IMR-90 (cell line): ENCODE results near the gene PPP1R9B. TPM values are rescaled to one million over a fixed set of nuclear protein-coding genes. Genes with fewer than 3 reads are reported as not detected.

Experiments used
- ATAC-seq: fragments of 200-7000 bp; cut with Tn5 transposase; 2 replicates; pipeline ENCODE4 v1.9.1; 2020; ENCODE audit warnings: low read depth, mild to moderate bottlenecking, moderate library complexity
- BruUV-seq: library from RNA; stranded (reverse); fragments of 400-500 nt; replicated peaks from 2 replicates; lab custom pipeline; 2021; lab: Mats Ljungman, UMichigan
- CTCF ChIA-PET: fragments of 300-600 bp; formaldehyde crosslinking; extraction: SDS; loops from one replicate; lab custom pipeline; 2021; ENCODE audit warnings: antibody characterized with exemption; lab: Yijun Ruan, JAX
- POLR2A ChIA-PET: fragments of 300-600 bp; sonication (Branson Sonifier 250); formaldehyde crosslinking; loops from one replicate; lab custom pipeline; 2022; ENCODE audit warnings: antibody characterized with exemption; ENCODE audit not compliant: unreplicated experiment; lab: Charles Lee
- DNase-seq: peaks from one replicate; pipeline ENCODE4 v3.0.0; 2013
- H2AFZ ChIP-seq: replicated peaks from 2 replicates; pipeline ENCODE3; 2013; ENCODE audit warnings: low read length, mild to moderate bottlenecking; ENCODE audit not compliant: poor library complexity
- H2AK5ac ChIP-seq: 2 replicates; pipeline ENCODE4 v1.6.1; 2013; ENCODE audit warnings: low read depth, low read length, inconsistent platforms
- H2AK9ac ChIP-seq: replicated peaks from 2 replicates; pipeline ENCODE3; 2013; ENCODE audit warnings: mild to moderate bottlenecking, low read depth, low read length, moderate library complexity; ENCODE audit not compliant: poor library complexity
- H2BK120ac ChIP-seq: 2 replicates; pipeline ENCODE4 v1.6.1; 2013; ENCODE audit warnings: low read depth, low read length, inconsistent platforms
- H2BK15ac ChIP-seq: 3 replicates; pipeline ENCODE4 v1.6.1; 2013; ENCODE audit warnings: low read depth, low read length, inconsistent platforms
- H2BK20ac ChIP-seq: 2 replicates; pipeline ENCODE4 v1.6.1; 2013; ENCODE audit warnings: low read depth, mild to moderate bottlenecking, inconsistent platforms, low read length, moderate library complexity
- H2BK5ac ChIP-seq: 2 replicates; pipeline ENCODE4 v1.6.1; 2013; ENCODE audit warnings: mild to moderate bottlenecking, low read depth, low read length, inconsistent platforms; ENCODE audit not compliant: poor library complexity, severe bottlenecking
- H3K14ac ChIP-seq: replicated peaks from 2 replicates; pipeline ENCODE4 v1.6.1; 2013; ENCODE audit warnings: low read depth, low read length, inconsistent platforms
- H3K18ac ChIP-seq: 2 replicates; pipeline ENCODE4 v1.6.1; 2013; ENCODE audit warnings: low read depth, low read length, control low read depth
- H3K23ac ChIP-seq: 2 replicates; pipeline ENCODE4 v1.6.1; 2013; ENCODE audit warnings: low read depth, low read length, inconsistent platforms
- H3K27ac ChIP-seq: 2 replicates; pipeline ENCODE4 v1.5.1; 2013; ENCODE audit warnings: mild to moderate bottlenecking, control low read depth, low read length; ENCODE audit not compliant: insufficient read depth
- H3K27me3 ChIP-seq: 2 replicates; pipeline ENCODE4 v1.6.1; 2013; ENCODE audit warnings: low read length; ENCODE audit not compliant: control insufficient read depth, insufficient read depth
- H3K36me3 ChIP-seq: 2 replicates; pipeline ENCODE4 v1.6.1; 2013; ENCODE audit warnings: low read length, mixed read lengths; ENCODE audit not compliant: control insufficient read depth, insufficient read depth
- H3K4ac ChIP-seq: 2 replicates; pipeline ENCODE4 v1.6.1; 2013; ENCODE audit warnings: low read depth, low read length, inconsistent platforms
- H3K4me1 ChIP-seq: 2 replicates; pipeline ENCODE4 v1.6.1; 2013; ENCODE audit warnings: low read length, mixed read lengths; ENCODE audit not compliant: control insufficient read depth, insufficient read depth
- H3K4me2 ChIP-seq: 2 replicates; pipeline ENCODE4 v1.6.1; 2013; ENCODE audit warnings: low read depth, mild to moderate bottlenecking, control low read depth, low read length, moderate library complexity
- H3K4me3 ChIP-seq: 2 replicates; pipeline ENCODE4 v1.5.1; 2013; ENCODE audit warnings: low read depth, mild to moderate bottlenecking, control low read depth, low read length, moderate library complexity; ENCODE audit not compliant: insufficient read depth
- H3K56ac ChIP-seq: 2 replicates; pipeline ENCODE4 v1.6.1; 2013; ENCODE audit warnings: low read length, inconsistent platforms; ENCODE audit not compliant: insufficient read depth; ENCODE audit errors: extremely low read depth
- H3K79me1 ChIP-seq, 2 experiments: 2 replicates each; pipeline ENCODE4 v1.6.1; 2013; ENCODE audit warnings: low read length in 2 of 2, inconsistent platforms in 1 of 2, low read depth in 1 of 2
- H3K9ac ChIP-seq: 2 replicates; pipeline ENCODE4 v1.6.1; 2013; ENCODE audit warnings: low read depth, low read length, control low read depth
- H3K9me1 ChIP-seq: 2 replicates; pipeline ENCODE4 v1.6.1; 2013; ENCODE audit warnings: low read length, inconsistent platforms; ENCODE audit not compliant: insufficient read depth
- H3K9me3 ChIP-seq: 2 replicates; pipeline ENCODE4 v1.6.1; 2013; ENCODE audit warnings: low read length; ENCODE audit not compliant: control insufficient read depth, insufficient read depth
- H4K20me1 ChIP-seq: 2 replicates; pipeline ENCODE4 v1.6.1; 2013; ENCODE audit warnings: low read length, inconsistent platforms; ENCODE audit not compliant: insufficient read depth
- H4K5ac ChIP-seq: 2 replicates; pipeline ENCODE4 v1.6.1; 2013; ENCODE audit warnings: mild to moderate bottlenecking, low read depth, low read length, control low read depth
- H4K8ac ChIP-seq, 2 experiments: 2 replicates each; pipeline ENCODE4 v1.6.1; 2013; ENCODE audit warnings: low read depth in 2 of 2, low read length in 2 of 2, control low read depth in 1 of 2, inconsistent platforms in 1 of 2
- H4K91ac ChIP-seq: 2 replicates; pipeline ENCODE4 v1.6.1; 2013; ENCODE audit warnings: low read depth, low read length, inconsistent platforms; ENCODE audit not compliant: insufficient read depth
- BHLHE40 ChIP-seq: fragments of 150-350 bp; IDR thresholded peaks from 2 replicates; pipeline ENCODE4 v1.6.1; 2016; ENCODE audit warnings: mild to moderate bottlenecking, low read depth, low read length
- CEBPB ChIP-seq: IDR thresholded peaks from 2 replicates; pipeline ENCODE4 v1.6.1; 2012; ENCODE audit warnings: low read depth, low read length, improper control_type of control experiment
- CHD1 ChIP-seq: IDR thresholded peaks from 2 replicates; pipeline ENCODE4 v1.6.1; 2012; ENCODE audit warnings: low read depth, low read length, improper control_type of control experiment
- MAFK ChIP-seq: IDR thresholded peaks from 2 replicates; pipeline ENCODE4 v1.6.1; 2012; ENCODE audit warnings: low read depth, low read length, improper control_type of control experiment
- MXI1 ChIP-seq: IDR thresholded peaks from 2 replicates; pipeline ENCODE4 v1.6.1; 2012; ENCODE audit warnings: low read depth, mild to moderate bottlenecking, low read length, moderate library complexity, borderline replicate concordance
- NFE2L2 ChIP-seq: fragments of 150-350 bp; IDR thresholded peaks from 2 replicates; pipeline ENCODE4 v1.6.1; 2016; ENCODE audit warnings: low read depth, mild to moderate bottlenecking, low read length
- POLR2A ChIP-seq: IDR thresholded peaks from 2 replicates; pipeline ENCODE4 v1.6.1; 2012; ENCODE audit warnings: mild to moderate bottlenecking, low read depth, low read length
- WGBS, 2 experiments: methylation state at CpG; one replicate each; pipeline versions ENCODE4 v1.1.5 to v1.1.7; 2013; ENCODE audit warnings: missing lambda C conversion rate in 2 of 2; ENCODE audit not compliant: insufficient read length in 1 of 2; ENCODE audit errors: extremely low coverage in 2 of 2; 5-methylcytosine and 5-hydroxymethylcytosine counted together
- dilution Hi-C: fragments of 300-500 bp; cut with HindIII; formaldehyde crosslinking; loops from one replicate; pipeline ENCODE4 v1.14.3; 2018; ENCODE audit warnings: low sequenced_read_pairs; ENCODE audit not compliant: unreplicated experiment
- in situ Hi-C: fragments of 300-500 bp; cut with MboI; formaldehyde crosslinking; loops from 3 replicates; pipeline ENCODE4 v1.14.3; 2019; ENCODE audit warnings: low sequenced_read_pairs, inconsistent platforms, mixed read lengths
- intact Hi-C: fragments of 100-400 bp; cut with micrococcal nuclease; formaldehyde crosslinking; loops from 2 replicates; pipeline ENCODE4 v1.10.0; 2022
- polyA plus RNA-seq, 3 experiments: library from polyadenylated mRNA; depleted of rRNA; stranded (reverse); fragments of >200 nt; gene quantifications; 2 replicates each; pipeline ENCODE4 v1.2.3, GENCODE V29; 2012; ENCODE audit warnings: low replicate concordance in 1 of 3
- total RNA-seq: library from RNA; depleted of rRNA; stranded (reverse); fragments of >200 nt; gene quantifications from 2 replicates; pipeline ENCODE4 v1.2.3, GENCODE V29; 2012

The PPP1R9B gene
- total and polyA plus RNA-seq, 2 of the 4 experiments (the other 2 are of a cell fraction): 23.0 to 28.0 TPM

- TF ChIP-seq CEBPB: no peak
- TF ChIP-seq CHD1: no peak
These were observed 48.1 kb downstream of the PPP1R9B start (continued) for GRCh38 chr17:50102164-50102991.

- no peak for TF ChIP-seq POLR2A
- peak; percentile 77 for TF ChIP-seq MXI1
- no peak for TF ChIP-seq CEBPB
- peak; percentile 43; the same call in 1 of the 2 replicates for TF ChIP-seq BHLHE40
- no peak for TF ChIP-seq NFE2L2
- no peak for TF ChIP-seq MAFK
- in situ Hi-C loops (no loop called here), dilution Hi-C loops (no loop called here), intact Hi-C loops (no loop called here)
- Histone ChIP-seq H4K20me1 (peaks cover 7% of the 10 kb centered on the region), H4K5ac (no peak overlapping the region), H3K27me3 (no peaks in the 10 kb centered on the region), H2BK15ac (no peak overlapping the region), H2AK9ac (peak overlapping the region; percentile 48), H3K9me1 (peaks cover 9% of the 10 kb centered on the region; the same call in 1 of the 2 replicates), H3K56ac (no peak overlapping the region), H3K4me2 (no peak overlapping the region), H3K4me3 (no peak overlapping the region), H3K36me3 (peaks cover 21% of the 10 kb centered on the region), H3K27ac (no peak overlapping the region), H3K9ac (no peak overlapping the region), H3K9me3 (no peaks in the 10 kb centered on the region), H2BK5ac (peak overlapping the region; percentile 1), H3K4ac (no peak overlapping the region), H4K8ac (no peak overlapping the region), H3K23ac (no peak overlapping the region), H4K91ac (no peak overlapping the region), H2BK20ac (no peak overlapping the region), H3K14ac (no peak overlapping the region), H2AK5ac (no peak overlapping the region), H2AFZ (peak overlapping the region; percentile 40), H3K4me1 (peaks cover 18% of the 10 kb centered on the region), H3K79me1 (peaks cover 0 to 5% of the 10 kb centered on the region in 2 experiments; a peak in 1 of 4 replicates), H2BK120ac (no peak overlapping the region), H3K18ac (no peak overlapping the region)
- WGBS, 2 experiments: 0% methylated on average over 4 of the region's 17 CpGs; no CpG with 5 or more reads in 1 of the 2 experiments
- no TSS peak for BruUV-seq
- DNase-seq (peak; percentile 26), ATAC-seq (peak; percentile 73)
- CTCF ChIA-PET: no interaction called here
- POLR2A ChIA-PET: no interaction called here
These were observed 48.9 kb downstream of the PPP1R9B start for GRCh38 chr17:50101346-50102163.
